ENCODE data around the gene LECT2. TPM values are rescaled to one million over a fixed set of nuclear protein-coding genes. Genes with fewer than 3 reads are reported as not detected.
A peak's percentile ranks its signal among the peaks of the same experiment; 100 is the strongest.

The LECT2 gene
- total and polyA plus RNA-seq, 2 experiments from 2014 or later: 0.45 TPM; not detected in 1

DNA sequence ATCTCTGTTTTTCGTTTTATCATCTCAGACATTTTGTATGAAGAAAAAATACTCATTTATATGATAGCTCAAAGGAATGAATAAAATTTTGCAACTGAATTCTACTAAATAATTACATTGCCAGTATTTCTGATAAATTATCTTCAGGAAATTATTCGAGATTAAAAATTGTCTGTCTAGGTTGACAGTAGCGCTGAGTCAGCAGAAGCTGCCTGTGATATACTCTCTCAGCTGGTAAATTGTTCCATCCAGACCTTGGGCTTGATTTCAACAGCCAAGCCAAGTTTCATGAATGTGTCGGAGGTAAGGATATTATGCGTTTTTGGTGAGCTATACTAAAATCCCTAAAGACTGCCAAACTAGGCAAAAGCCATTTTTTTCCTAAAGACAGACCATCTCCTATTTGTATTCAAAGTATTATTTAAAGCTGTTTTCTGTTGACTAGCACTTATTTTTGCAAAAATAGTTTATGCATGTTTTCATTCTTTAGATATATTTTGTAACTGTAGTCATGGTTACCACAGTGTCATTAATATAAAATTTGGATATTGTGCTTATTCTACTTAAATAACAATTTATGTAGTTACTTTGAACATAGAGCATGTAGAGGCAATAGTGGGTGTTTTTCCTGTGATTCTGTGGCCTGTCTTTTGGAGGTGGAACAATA is 17.4 kb downstream of the LECT2 start (continued):
- TF ChIP-seq STAT1 (IDR thresholded peaks at IDR 0.05; ENCODE audit: unreplicated experiment): no peak
- no peak for TF ChIP-seq EZH2 (IDR thresholded peaks at IDR 0.05; ENCODE audit: low read depth, unreplicated experiment)
- TF ChIP-seq ZNF331 (CRISPR knock-in tag; IDR thresholded peaks at IDR 0.05; ENCODE audit: low read depth): no peak

DNA sequence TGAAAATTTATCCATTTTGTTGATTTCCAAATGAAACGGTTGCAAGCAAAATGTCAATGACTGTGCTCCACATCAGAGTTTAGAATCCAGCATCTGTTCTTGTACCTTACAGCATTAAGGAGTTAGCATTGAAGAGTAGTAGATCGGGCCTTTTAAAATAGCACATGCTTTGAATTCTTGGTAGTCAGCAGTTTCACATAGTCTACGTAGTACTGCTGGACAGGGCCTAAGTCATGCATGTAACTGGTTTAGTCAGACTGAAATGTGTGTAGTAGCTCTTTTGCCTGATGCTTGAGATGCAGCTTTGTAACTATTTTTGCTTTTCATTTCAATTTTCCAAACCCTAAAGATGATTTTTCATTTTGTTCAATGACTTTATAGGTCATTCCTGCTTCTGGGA is 19.8 kb downstream of the LECT2 start:
- no peaks in the 10 kb centered on the region for H3K4me1 Mint-ChIP-seq
- no peak overlapping the region for H3K27ac Mint-ChIP-seq
- Histone ChIP-seq H3K9me2 (ENCODE audit: insufficient read depth) (no peaks in the 10 kb centered on the region), H4K20me1 (replicated peaks; ENCODE audit: insufficient read depth) (0 out of 2 replicates have a peak, but pooled peaks cover 4% of the 10 kb centered on the region), H3K27ac (ENCODE audit: low read depth) (no peak overlapping the region), H3K4me1 (ENCODE audit: insufficient read depth) (no peaks in the 10 kb centered on the region; the same call in 1 of the 2 replicates), H3F3A (replicated peaks; ENCODE audit: low read depth) (no peaks in the 10 kb centered on the region), H2AFZ (no peak overlapping the region), H3K4me3 (no peak overlapping the region), H3K27me3 (ENCODE audit: insufficient read depth) (peaks cover 36% of the 10 kb centered on the region), H3K4me2 (no peak overlapping the region), H3K79me2 (replicated peaks; ENCODE audit: insufficient read depth) (no peaks in the 10 kb centered on the region), H3K36me3 (ENCODE audit: insufficient read depth) (no peaks in the 10 kb centered on the region)
- no peaks in the 10 kb centered on the region for H3K36me3 Mint-ChIP-seq (ENCODE audit: low read depth)
- TF ChIP-seq EZH2 (IDR thresholded peaks at IDR 0.05; ENCODE audit: low read depth, unreplicated experiment) (no peak), STAT1 (IDR thresholded peaks at IDR 0.05; ENCODE audit: unreplicated experiment) (no peak)
- DNase-seq (ENCODE audit: low spot score) (no peak), ATAC-seq (no peak)
- no peak overlapping the region for H3K4me3 Mint-ChIP-seq
- no peaks in the 10 kb centered on the region for H3K9me3 Mint-ChIP-seq
- H3K27me3 Mint-ChIP-seq (ENCODE audit: insufficient read depth, low read depth, poor library complexity): peaks cover 20% of the 10 kb centered on the region

DNA sequence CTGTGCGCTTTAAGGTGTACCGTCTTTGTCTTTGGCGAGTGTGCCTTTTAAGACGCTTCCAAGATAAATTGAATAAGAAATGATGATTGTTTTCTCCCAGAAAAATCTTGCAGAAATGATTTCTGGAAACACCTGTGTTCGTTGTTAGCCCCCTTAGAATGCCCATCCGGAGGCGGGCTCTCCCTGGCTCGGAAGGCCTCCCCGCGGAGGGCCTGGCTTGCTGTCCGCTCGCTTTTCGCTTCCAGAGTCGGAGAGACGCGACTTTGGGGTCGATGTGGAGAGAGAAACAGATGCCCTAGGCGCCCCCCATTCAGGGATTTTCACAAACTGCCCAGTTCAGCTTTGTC is 23.9 kb downstream of the LECT2 start:
- H3K79me2 ChIP-seq (replicated peaks; ENCODE audit: insufficient read depth): no peaks in the 10 kb centered on the region
- H3K36me3 ChIP-seq (ENCODE audit: insufficient read depth): no peaks in the 10 kb centered on the region
- no peak overlapping the region for H3K27ac Mint-ChIP-seq
- H3K4me2 ChIP-seq: peak overlapping the region; percentile 91
- H4K20me1 ChIP-seq (replicated peaks; ENCODE audit: insufficient read depth): 0 out of 2 replicates have a peak, but pooled peaks cover 4% of the 10 kb centered on the region
- peak overlapping the region; percentile 78 for H3K4me3 Mint-ChIP-seq
- H3K4me1 ChIP-seq (ENCODE audit: insufficient read depth): no peaks in the 10 kb centered on the region; the same call in 1 of the 2 replicates
- H3K27me3 ChIP-seq (ENCODE audit: insufficient read depth): peaks cover 58% of the 10 kb centered on the region
- H2AFZ ChIP-seq: peak overlapping the region; percentile 96; the same call in 1 of the 2 replicates
- H3K4me3 ChIP-seq: peak overlapping the region; percentile 74
- H3F3A ChIP-seq (replicated peaks; ENCODE audit: low read depth): no peaks in the 10 kb centered on the region
- ATAC-seq (peak; percentile 36), DNase-seq (ENCODE audit: low spot score) (peak; percentile 46)
- H3K9me3 Mint-ChIP-seq: no peaks in the 10 kb centered on the region
- no peaks in the 10 kb centered on the region for H3K36me3 Mint-ChIP-seq (ENCODE audit: low read depth)
- no peaks in the 10 kb centered on the region for H3K4me1 Mint-ChIP-seq
- peaks cover 24% of the 10 kb centered on the region for H3K27me3 Mint-ChIP-seq (ENCODE audit: insufficient read depth, low read depth, poor library complexity)
- TF ChIP-seq CREB1 (CRISPR knock-in tag; IDR thresholded peaks at IDR 0.05; ENCODE audit: low read depth): no peak
- TF ChIP-seq, protein P1, sequence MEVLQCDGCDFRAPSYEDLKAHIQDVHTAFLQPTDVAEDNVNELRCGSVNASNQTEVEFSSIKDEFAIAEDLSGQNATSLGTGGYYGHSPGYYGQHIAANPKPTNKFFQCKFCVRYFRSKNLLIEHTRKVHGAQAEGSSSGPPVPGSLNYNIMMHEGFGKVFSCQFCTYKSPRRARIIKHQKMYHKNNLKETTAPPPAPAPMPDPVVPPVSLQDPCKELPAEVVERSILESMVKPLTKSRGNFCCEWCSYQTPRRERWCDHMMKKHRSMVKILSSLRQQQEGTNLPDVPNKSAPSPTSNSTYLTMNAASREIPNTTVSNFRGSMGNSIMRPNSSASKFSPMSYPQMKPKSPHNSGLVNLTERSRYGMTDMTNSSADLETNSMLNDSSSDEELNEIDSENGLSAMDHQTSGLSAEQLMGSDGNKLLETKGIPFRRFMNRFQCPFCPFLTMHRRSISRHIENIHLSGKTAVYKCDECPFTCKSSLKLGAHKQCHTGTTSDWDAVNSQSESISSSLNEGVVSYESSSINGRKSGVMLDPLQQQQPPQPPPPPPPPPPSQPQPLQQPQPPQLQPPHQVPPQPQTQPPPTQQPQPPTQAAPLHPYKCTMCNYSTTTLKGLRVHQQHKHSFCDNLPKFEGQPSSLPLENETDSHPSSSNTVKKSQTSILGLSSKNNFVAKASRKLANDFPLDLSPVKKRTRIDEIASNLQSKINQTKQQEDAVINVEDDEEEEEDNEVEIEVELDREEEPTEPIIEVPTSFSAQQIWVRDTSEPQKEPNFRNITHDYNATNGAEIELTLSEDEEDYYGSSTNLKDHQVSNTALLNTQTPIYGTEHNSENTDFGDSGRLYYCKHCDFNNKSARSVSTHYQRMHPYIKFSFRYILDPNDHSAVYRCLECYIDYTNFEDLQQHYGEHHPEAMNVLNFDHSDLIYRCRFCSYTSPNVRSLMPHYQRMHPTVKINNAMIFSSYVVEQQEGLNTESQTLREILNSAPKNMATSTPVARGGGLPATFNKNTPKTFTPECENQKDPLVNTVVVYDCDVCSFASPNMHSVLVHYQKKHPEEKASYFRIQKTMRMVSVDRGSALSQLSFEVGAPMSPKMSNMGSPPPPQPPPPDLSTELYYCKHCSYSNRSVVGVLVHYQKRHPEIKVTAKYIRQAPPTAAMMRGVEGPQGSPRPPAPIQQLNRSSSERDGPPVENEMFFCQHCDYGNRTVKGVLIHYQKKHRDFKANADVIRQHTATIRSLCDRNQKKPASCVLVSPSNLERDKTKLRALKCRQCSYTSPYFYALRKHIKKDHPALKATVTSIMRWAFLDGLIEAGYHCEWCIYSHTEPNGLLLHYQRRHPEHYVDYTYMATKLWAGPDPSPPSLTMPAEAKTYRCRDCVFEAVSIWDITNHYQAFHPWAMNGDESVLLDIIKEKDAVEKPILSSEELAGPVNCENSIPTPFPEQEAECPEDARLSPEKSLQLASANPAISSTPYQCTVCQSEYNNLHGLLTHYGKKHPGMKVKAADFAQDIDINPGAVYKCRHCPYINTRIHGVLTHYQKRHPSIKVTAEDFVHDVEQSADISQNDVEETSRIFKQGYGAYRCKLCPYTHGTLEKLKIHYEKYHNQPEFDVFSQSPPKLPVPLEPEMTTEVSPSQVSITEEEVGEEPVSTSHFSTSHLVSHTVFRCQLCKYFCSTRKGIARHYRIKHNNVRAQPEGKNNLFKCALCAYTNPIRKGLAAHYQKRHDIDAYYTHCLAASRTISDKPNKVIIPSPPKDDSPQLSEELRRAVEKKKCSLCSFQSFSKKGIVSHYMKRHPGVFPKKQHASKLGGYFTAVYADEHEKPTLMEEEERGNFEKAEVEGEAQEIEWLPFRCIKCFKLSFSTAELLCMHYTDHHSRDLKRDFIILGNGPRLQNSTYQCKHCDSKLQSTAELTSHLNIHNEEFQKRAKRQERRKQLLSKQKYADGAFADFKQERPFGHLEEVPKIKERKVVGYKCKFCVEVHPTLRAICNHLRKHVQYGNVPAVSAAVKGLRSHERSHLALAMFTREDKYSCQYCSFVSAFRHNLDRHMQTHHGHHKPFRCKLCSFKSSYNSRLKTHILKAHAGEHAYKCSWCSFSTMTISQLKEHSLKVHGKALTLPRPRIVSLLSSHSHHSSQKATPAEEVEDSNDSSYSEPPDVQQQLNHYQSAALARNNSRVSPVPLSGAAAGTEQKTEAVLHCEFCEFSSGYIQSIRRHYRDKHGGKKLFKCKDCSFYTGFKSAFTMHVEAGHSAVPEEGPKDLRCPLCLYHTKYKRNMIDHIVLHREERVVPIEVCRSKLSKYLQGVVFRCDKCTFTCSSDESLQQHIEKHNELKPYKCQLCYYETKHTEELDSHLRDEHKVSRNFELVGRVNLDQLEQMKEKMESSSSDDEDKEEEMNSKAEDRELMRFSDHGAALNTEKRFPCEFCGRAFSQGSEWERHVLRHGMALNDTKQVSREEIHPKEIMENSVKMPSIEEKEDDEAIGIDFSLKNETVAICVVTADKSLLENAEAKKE (CRISPR knock-in tag; IDR thresholded peaks at IDR 0.05): no peak
- TF ChIP-seq STAT1 (IDR thresholded peaks at IDR 0.05; ENCODE audit: unreplicated experiment): no peak
- no peak for TF ChIP-seq EZH2 (IDR thresholded peaks at IDR 0.05; ENCODE audit: low read depth, unreplicated experiment)
- no peak for TF ChIP-seq NANOG (IDR thresholded peaks at IDR 0.05; ENCODE audit: borderline replicate concordance)
- TF ChIP-seq, protein P2, sequence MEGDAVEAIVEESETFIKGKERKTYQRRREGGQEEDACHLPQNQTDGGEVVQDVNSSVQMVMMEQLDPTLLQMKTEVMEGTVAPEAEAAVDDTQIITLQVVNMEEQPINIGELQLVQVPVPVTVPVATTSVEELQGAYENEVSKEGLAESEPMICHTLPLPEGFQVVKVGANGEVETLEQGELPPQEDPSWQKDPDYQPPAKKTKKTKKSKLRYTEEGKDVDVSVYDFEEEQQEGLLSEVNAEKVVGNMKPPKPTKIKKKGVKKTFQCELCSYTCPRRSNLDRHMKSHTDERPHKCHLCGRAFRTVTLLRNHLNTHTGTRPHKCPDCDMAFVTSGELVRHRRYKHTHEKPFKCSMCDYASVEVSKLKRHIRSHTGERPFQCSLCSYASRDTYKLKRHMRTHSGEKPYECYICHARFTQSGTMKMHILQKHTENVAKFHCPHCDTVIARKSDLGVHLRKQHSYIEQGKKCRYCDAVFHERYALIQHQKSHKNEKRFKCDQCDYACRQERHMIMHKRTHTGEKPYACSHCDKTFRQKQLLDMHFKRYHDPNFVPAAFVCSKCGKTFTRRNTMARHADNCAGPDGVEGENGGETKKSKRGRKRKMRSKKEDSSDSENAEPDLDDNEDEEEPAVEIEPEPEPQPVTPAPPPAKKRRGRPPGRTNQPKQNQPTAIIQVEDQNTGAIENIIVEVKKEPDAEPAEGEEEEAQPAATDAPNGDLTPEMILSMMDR (conservative IDR thresholded peaks at IDR 0.05; ENCODE audit: low read depth in 2 of 2): no peak
- TF ChIP-seq ZNF331 (CRISPR knock-in tag; IDR thresholded peaks at IDR 0.05; ENCODE audit: low read depth): no peak
- TF ChIP-seq JUNB (IDR thresholded peaks at IDR 0.05; ENCODE audit: unreplicated experiment): no peak
- TF ChIP-seq, protein P3, sequence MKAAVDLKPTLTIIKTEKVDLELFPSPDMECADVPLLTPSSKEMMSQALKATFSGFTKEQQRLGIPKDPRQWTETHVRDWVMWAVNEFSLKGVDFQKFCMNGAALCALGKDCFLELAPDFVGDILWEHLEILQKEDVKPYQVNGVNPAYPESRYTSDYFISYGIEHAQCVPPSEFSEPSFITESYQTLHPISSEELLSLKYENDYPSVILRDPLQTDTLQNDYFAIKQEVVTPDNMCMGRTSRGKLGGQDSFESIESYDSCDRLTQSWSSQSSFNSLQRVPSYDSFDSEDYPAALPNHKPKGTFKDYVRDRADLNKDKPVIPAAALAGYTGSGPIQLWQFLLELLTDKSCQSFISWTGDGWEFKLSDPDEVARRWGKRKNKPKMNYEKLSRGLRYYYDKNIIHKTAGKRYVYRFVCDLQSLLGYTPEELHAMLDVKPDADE (IDR thresholded peaks at IDR 0.05): no peak
- no peaks in the 10 kb centered on the region for H3K9me2 ChIP-seq (ENCODE audit: insufficient read depth)
- no peak overlapping the region for H3K27ac ChIP-seq (ENCODE audit: low read depth)
